Measurements from ENCODE around the gene TFPT.

The TFPT gene

DNA sequence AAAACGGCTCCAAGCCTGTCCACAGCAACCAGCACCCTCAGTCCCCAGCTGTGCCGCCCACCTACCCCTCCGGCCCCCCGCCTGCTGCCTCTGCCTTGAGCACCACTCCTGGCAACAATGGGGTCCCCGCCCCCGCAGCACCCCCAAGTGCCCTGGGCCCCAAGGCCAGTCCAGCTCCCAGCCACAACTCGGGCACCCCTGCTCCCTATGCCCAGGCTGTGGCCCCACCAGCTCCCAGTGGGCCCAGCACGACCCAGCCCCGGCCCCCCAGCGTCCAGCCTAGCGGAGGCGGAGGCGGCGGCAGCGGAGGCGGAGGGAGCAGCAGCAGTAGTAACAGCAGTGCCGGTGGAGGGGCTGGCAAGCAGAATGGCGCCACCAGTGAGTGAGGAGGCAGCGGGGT lies 32.7 kb upstream of the TFPT start:
- Histone ChIP-seq H3K27me3 (ENCODE audit: insufficient read depth, low read length) (no peaks in the 10 kb centered on the region), H3K4me1 (ENCODE audit: insufficient read depth, low read length, severe bottlenecking) (no peaks in the 10 kb centered on the region), H3K9me2 (ENCODE audit: low read depth, low read length) (no peaks in the 10 kb centered on the region), H3F3A (ENCODE audit: insufficient read depth, low read length) (no peaks in the 10 kb centered on the region), H3K9me3 (ENCODE audit: low read length) (no peaks in the 10 kb centered on the region), H2AFZ (ENCODE audit: low read length) (no peak overlapping the region), H3K4me2 (ENCODE audit: low read length) (no peak overlapping the region), H3K27ac (ENCODE audit: low read depth, low read length, poor library complexity, severe bottlenecking) (no peak overlapping the region), H3K9ac (ENCODE audit: low read length) (no peak overlapping the region), H3K36me3 (ENCODE audit: insufficient read depth, low read length) (peaks cover 98% of the 10 kb centered on the region), H3K79me2 (ENCODE audit: insufficient read depth, low read length) (no peaks in the 10 kb centered on the region), H4K20me1 (ENCODE audit: insufficient read depth, low read length) (no peaks in the 10 kb centered on the region), H3K4me3 (ENCODE audit: low read depth, low read length, poor library complexity, severe bottlenecking) (no peak overlapping the region)
- TF ChIP-seq, protein P1, sequence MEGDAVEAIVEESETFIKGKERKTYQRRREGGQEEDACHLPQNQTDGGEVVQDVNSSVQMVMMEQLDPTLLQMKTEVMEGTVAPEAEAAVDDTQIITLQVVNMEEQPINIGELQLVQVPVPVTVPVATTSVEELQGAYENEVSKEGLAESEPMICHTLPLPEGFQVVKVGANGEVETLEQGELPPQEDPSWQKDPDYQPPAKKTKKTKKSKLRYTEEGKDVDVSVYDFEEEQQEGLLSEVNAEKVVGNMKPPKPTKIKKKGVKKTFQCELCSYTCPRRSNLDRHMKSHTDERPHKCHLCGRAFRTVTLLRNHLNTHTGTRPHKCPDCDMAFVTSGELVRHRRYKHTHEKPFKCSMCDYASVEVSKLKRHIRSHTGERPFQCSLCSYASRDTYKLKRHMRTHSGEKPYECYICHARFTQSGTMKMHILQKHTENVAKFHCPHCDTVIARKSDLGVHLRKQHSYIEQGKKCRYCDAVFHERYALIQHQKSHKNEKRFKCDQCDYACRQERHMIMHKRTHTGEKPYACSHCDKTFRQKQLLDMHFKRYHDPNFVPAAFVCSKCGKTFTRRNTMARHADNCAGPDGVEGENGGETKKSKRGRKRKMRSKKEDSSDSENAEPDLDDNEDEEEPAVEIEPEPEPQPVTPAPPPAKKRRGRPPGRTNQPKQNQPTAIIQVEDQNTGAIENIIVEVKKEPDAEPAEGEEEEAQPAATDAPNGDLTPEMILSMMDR (IDR thresholded peaks at IDR 0.05; ENCODE audit: low read length) = no peak
- TF ChIP-seq EZH2 (IDR thresholded peaks at IDR 0.05; ENCODE audit: borderline replicate concordance, low read length) = no peak

DNA sequence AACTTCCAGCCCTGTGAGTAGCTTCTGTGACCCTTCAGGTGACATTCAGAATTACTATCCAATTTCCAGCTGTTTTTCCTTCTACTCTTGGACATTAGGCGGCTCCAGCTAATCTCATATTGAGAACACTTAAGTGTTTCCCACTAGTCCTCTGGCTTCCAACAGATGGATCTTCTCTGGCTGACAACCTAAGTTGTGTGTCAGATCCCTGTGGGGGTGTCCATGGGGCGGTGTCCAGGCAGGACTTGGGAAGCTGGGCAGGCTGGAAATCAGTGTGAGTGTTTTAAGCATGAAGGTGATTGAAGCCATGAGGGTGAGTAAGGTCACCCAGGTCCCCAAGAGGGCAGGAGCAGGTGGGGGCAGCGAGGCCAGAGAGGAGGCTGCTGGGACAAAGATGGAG lies 32.2 kb upstream of the TFPT start:
- no peaks in the 10 kb centered on the region for H3F3A ChIP-seq (ENCODE audit: insufficient read depth, low read length)
- no peaks in the 10 kb centered on the region for H3K9me3 ChIP-seq (ENCODE audit: low read length)
- H3K36me3 ChIP-seq (ENCODE audit: insufficient read depth, low read length) = peaks cover 98% of the 10 kb centered on the region
- H4K20me1 ChIP-seq (ENCODE audit: insufficient read depth, low read length) = no peaks in the 10 kb centered on the region
- no peak overlapping the region for H3K4me2 ChIP-seq (ENCODE audit: low read length)
- H3K79me2 ChIP-seq (ENCODE audit: insufficient read depth, low read length) = no peaks in the 10 kb centered on the region
- no peaks in the 10 kb centered on the region for H3K27me3 ChIP-seq (ENCODE audit: insufficient read depth, low read length)
- TF ChIP-seq EZH2 (IDR thresholded peaks at IDR 0.05; ENCODE audit: borderline replicate concordance, low read length) = no peak
- TF ChIP-seq, protein P1 (IDR thresholded peaks at IDR 0.05; ENCODE audit: low read length) = no peak
- no peak overlapping the region for H3K4me3 ChIP-seq (ENCODE audit: low read depth, low read length, poor library complexity, severe bottlenecking)
- H3K27ac ChIP-seq (ENCODE audit: low read depth, low read length, poor library complexity, severe bottlenecking) = no peak overlapping the region
- no peaks in the 10 kb centered on the region for H3K9me2 ChIP-seq (ENCODE audit: low read depth, low read length)
- no peak overlapping the region for H2AFZ ChIP-seq (ENCODE audit: low read length)
- no peaks in the 10 kb centered on the region for H3K4me1 ChIP-seq (ENCODE audit: insufficient read depth, low read length, severe bottlenecking)
- no peak overlapping the region for H3K9ac ChIP-seq (ENCODE audit: low read length)

DNA sequence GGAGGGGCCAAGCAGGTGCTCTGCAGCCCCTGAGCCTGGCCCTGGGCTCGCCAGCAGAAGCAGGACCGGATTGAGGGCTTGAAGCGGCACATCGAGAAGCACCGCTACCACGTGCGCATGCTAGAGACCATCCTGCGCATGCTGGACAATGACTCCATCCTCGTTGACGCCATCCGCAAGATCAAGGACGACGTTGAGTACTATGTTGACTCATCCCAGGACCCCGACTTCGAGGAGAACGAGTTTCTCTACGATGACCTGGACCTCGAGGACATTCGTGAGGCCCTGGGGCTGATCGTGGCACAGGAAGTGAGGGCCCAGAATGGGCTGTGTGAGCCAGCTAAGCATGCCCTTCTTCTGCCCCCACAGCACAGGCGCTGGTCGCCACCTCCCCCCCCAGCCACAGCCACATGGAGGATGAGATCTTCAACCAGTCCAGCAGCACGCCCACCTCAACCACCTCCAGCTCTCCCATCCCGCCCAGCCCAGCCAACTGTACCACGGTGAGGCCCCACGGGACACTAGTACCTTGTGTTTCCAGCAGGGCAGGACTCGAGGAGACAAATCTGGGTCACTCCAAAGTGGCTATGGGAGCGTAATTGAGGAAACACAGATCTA lies 30.2 kb upstream of the TFPT start:
- no peak overlapping the region for H3K27ac ChIP-seq (ENCODE audit: low read depth, low read length, poor library complexity, severe bottlenecking)
- no peak overlapping the region for H3K4me2 ChIP-seq (ENCODE audit: low read length)
- no peaks in the 10 kb centered on the region for H4K20me1 ChIP-seq (ENCODE audit: insufficient read depth, low read length)
- no peak for TF ChIP-seq EZH2 (IDR thresholded peaks at IDR 0.05; ENCODE audit: borderline replicate concordance, low read length)
- TF ChIP-seq, protein P1 (IDR thresholded peaks at IDR 0.05; ENCODE audit: low read length) = no peak
- no peaks in the 10 kb centered on the region for H3K27me3 ChIP-seq (ENCODE audit: insufficient read depth, low read length)
- peaks cover 99% of the 10 kb centered on the region for H3K36me3 ChIP-seq (ENCODE audit: insufficient read depth, low read length)
- no peak overlapping the region for H2AFZ ChIP-seq (ENCODE audit: low read length)
- no peak overlapping the region for H3K9ac ChIP-seq (ENCODE audit: low read length)
- H3F3A ChIP-seq (ENCODE audit: insufficient read depth, low read length) = no peaks in the 10 kb centered on the region
- no peaks in the 10 kb centered on the region for H3K9me3 ChIP-seq (ENCODE audit: low read length)
- no peaks in the 10 kb centered on the region for H3K4me1 ChIP-seq (ENCODE audit: insufficient read depth, low read length, severe bottlenecking)
- no peaks in the 10 kb centered on the region for H3K9me2 ChIP-seq (ENCODE audit: low read depth, low read length)
- 0 out of 2 replicates have a peak, but pooled peaks cover 10% of the 10 kb centered on the region for H3K79me2 ChIP-seq (ENCODE audit: insufficient read depth, low read length)
- no peak overlapping the region for H3K4me3 ChIP-seq (ENCODE audit: low read depth, low read length, poor library complexity, severe bottlenecking)

Data from OCI-LY1 (cell line).